ENCODE measurements around the gene DLGAP1. TPM values are rescaled to one million over a fixed set of nuclear protein-coding genes. Genes with fewer than 3 reads are reported as not detected.

Gene DLGAP1
- total and polyA plus RNA-seq, 2 of the 8 experiments (the other 6 are each of a cell fraction or from before 2014, with no cell fraction given), result 11.8 to 16.9 TPM

GRCh38 chr18:3679241-3679640 is 775.9 kb downstream of the DLGAP1 start (continued):
- TF ChIP-seq CHD7 (IDR thresholded peaks at IDR 0.05; ENCODE audit: insufficient replicate concordance, low read length) (no peak), NANOG (IDR thresholded peaks at IDR 0.05; ENCODE audit: insufficient read depth, low read depth, low read length, poor library complexity, severe bottlenecking) (no peak), EZH2 (IDR thresholded peaks at IDR 0.05; ENCODE audit: low read depth, low read length, severe bottlenecking) (no peak), BCL11A (IDR thresholded peaks at IDR 0.05; ENCODE audit: low read depth in 2 of 2, low read length in 2 of 2) (no peak), RNF2 (IDR thresholded peaks at IDR 0.05; ENCODE audit: borderline replicate concordance, low read depth, low read length, missing control alignments, poor library complexity, severe bottlenecking) (no peak), JUND (IDR thresholded peaks at IDR 0.05; ENCODE audit: low read length) (no peak), SP1 (IDR thresholded peaks at IDR 0.05; ENCODE audit: low read depth, low read length) (no peak), ATF2 (IDR thresholded peaks at IDR 0.05; ENCODE audit: low read length) (no peak), ZNF274 (IDR thresholded peaks at IDR 0.05; ENCODE audit: borderline replicate concordance, extremely low read depth, low read length) (no peak)
